Measurements from ENCODE around the gene ZBTB9.

ZBTB9 gene

DNA sequence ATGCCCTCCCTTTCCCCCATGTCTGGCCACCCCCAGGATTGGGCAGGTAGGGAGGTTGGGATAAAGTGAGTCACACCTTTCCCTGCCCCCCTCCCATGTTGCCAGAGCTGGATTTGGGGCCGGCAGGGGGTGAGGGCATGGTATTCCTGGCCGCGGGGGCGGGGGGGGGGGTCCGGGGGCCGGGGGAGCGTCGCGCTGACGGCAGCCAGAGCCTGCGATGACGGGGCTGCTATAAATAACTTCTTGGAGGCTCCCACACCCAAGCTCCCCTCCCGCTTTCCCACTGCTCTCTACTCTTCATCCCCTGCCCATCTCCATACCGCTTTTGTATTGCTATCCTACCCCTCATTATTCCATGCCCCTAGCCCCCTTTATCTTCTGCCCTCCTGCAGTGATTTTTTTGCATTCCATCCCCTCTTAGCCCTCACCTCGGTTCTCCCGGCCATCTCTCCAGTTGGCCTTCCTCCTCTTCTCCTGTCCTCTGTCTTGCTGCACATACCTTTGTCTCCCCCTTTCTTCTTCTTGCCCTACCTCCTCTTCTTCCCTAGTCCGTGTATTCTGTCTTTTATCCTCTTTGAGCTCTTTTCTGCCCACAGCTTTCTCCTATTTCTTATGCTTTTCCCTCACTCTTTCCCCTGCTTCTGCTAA lies 20.7 kb upstream of the ZBTB9 start:
- DNase-seq = no peak

DNA sequence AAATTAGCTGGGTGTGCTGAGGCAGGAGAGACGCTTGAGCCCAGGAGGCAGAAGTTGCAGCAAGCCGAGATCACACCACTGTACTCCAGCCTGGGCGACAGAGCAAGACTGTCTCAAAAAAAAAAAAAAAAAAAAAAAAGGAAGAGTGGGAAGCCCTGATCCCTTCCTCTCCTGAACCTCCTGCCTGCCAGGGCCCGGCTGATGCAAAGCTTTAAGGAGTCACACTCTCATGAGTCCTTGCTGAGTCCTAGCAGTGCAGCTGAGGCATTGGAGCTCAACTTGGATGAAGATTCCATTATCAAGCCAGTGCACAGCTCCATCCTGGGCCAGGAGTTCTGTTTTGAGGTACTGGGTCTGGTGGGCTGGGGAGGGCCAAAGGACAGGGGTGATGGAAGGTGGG lies 19.4 kb upstream of the ZBTB9 start:
- DNase-seq = no peak

DNA sequence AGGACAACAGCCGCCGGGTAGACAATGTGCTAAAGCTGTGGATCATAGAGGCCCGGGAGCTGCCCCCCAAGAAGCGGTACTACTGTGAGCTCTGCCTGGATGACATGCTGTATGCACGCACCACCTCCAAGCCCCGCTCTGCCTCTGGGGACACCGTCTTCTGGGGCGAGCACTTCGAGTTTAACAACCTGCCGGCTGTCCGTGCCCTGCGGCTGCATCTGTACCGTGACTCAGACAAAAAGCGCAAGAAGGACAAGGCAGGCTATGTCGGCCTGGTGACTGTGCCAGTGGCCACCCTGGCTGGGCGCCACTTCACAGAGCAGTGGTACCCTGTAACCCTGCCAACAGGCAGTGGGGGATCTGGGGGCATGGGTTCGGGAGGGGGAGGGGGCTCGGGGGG lies 16.7 kb upstream of the ZBTB9 start:
- DNase-seq = no peak

DNA sequence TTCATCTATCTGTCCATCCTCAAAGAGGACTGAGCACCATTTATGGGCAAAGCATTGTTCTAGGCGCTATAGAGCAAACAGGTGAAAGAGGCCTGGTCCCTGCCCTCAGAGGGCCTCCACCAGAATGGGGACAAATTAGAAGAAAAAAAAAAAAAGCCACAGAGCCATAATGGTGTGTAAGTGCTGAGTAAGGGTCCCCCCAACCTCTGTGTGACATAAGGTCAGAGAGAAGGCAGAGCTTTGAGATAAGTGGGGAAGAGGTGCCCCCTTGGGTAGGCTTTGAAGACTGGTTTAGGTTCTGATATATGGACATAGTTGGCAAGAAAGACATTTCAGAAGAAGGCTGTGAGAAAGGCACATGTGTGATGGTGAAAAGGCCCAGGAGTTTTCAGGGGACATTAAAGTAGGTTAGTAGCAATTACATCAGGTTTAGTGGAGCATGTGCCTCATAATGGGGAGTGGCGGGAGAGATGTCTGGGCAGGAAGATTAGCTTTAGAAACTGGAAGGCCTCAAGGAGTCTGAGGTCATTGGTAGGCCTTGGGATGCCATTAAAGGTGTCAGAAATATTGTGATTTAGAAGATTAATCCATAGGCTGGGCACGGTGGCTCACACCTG lies 15.3 kb upstream of the ZBTB9 start:
- DNase-seq = no peak

DNA sequence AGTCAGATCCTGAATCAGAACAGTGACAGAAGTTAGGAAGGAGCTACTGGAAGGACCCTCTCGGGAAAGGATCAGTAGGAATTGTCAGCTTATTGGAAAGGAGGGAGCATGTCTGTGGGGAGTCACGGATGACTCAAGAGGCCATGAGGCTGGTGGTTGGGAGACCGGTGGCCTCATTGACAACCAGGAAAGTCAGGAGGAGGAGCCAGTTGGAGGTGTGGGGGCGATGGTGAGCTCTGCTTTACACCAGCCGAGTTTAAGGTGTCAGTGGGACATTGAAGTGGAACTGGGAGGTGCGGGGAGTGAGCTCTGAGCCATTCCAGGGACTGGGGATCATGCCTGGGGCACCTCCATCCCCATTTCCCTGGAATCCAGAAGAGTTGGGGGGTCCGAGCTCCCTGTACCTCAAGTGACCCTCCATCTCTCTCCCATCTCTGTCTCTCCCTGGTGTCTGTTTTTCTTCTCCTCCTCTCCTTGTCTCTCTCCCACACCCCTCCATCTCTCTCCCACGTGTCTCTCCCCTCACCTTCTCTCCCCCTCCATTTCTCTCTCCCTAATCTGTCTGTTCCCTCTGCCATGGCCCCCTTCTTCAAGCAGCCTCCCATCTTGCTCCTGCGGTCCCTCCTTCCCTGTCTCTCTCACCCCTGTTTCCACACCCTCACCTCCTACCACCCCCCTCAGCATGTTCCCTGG lies 14.3 kb upstream of the ZBTB9 start:
- DNase-seq = no peak

DNA sequence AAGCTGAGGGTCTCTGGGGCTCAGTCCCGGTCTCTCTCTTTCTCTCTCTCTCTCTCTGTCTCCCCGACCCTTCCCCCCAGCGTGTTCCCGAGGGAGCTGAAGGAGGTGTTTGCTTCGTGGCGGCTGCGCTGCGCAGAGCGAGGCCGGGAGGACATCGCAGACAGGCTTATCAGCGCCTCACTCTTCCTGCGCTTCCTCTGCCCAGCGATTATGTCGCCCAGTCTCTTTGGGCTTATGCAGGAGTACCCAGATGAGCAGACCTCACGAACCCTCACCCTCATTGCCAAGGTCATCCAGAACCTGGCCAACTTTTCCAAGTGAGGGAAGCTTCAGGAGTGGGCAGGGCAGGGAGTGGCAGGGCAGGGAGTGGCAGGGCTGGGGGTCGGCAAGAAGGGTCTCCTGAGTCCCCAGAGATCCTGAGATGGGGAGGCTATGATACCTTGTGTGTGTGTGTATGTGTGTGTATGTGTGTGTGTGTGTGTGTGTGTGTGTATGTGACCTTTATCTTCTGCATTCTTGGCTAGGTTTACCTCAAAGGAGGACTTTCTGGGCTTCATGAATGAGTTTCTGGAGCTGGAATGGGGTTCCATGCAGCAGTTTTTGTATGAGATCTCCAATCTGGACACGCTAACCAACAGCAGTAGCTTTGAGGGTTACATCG lies 13.6 kb upstream of the ZBTB9 start:
- no peak for DNase-seq

DNA sequence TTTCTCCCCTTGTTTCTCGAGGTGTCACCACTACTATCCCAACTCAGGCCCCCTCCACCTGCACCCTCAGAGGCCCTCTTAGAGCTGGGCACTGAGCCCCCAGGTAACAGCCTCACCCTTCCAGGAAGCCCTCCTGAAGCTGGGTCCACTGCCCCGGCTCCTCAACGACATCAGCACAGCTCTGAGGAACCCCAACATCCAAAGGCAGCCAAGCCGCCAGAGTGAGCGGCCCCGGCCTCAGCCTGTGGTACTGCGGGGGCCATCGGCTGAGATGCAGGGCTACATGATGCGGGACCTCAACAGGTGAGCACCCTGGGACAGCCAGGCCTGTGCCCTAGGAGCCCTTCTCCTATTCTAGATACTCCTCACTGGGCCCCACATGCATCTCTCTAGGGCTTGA lies 12.9 kb upstream of the ZBTB9 start:
- no peak for DNase-seq

DNA sequence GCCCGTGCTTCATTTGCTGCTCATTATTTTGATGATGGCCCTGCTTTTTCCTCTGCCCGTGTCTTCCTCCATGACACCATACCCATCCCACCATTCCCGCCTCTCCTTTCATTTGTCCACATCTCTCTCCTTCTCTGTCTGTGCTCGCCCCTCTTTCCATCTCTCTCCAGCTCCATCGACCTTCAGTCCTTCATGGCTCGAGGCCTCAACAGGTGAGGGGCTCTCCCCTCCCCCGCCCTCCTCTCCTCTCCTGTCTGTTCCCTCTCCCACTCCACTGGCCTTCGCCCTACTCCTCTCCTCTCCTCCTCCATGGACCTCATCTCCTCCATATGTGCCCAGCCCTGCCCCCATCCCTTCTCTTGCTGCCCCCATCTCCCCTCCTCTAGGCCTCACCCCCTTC lies 12.1 kb upstream of the ZBTB9 start:
- no peak for DNase-seq

DNA sequence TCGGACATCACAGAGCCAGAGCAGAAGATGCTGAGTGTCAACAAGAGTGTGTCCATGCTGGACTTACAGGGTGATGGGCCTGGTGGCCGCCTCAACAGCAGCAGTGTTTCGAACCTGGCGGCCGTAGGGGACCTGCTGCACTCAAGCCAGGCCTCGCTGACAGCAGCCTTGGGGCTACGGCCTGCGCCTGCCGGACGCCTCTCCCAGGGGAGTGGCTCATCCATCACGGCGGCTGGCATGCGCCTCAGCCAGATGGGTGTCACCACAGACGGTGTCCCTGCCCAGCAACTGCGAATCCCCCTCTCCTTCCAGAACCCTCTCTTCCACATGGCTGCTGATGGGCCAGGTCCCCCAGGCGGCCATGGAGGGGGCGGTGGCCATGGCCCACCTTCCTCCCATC lies 11.4 kb upstream of the ZBTB9 start:
- DNase-seq = no peak

DNA sequence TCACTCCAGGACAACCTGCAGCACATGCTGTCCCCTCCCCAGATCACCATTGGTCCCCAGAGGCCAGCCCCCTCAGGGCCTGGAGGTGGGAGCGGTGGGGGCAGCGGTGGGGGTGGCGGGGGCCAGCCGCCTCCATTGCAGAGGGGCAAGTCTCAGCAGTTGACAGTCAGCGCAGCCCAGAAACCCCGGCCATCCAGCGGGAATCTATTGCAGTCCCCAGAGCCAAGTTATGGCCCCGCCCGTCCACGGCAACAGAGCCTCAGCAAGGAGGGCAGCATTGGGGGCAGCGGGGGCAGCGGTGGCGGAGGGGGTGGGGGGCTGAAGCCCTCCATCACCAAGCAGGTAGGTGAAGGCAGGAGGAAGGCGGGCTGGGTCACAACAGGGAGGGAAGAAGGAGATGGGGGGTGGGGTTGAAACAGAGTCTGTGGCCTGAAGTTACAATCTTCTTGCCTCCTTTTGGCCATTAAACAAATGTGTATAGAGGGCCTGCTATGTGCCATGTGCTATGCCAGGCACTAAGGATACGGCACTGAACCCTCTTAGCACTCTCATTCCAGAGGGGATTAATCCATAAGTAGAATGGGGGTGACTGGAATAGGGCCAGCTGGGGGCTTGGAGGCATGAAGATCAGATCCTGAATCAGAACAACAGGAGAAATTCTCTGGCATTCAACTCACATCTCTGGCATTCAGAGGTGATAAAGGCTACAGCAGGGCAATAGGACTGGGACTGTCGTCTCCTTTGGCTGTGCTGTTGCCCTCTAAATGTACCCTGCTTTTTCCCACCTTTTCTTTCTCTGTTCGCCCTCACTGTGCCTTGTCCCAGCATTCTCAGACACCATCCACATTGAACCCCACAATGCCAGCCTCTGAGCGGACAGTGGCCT lies 10.5 kb upstream of the ZBTB9 start:
- DNase-seq = no peak

DNA sequence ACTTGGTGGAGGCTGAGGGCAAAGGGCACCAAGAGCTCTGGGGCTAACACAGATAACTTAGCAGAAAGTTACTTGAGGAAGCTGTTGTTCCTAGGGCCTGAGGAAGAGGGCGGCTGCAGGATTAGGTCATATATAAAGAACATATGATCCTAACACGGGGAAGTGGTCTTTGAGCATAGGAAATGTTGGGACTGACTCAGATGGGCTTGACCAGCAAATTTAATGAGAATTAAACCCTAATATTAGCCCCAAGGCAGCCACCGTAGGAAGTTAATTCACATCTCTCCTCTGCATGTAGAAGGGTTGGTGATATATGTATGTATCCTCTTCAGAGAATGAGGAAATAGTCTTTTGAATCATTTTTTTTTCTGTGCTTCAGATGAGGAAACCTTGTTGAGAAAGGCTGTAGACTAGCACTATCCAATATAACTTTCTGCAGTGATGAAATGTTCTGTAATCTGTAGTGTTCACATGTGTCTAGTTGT lies 9.2 kb upstream of the ZBTB9 start:
- DNase-seq = no peak

DNA sequence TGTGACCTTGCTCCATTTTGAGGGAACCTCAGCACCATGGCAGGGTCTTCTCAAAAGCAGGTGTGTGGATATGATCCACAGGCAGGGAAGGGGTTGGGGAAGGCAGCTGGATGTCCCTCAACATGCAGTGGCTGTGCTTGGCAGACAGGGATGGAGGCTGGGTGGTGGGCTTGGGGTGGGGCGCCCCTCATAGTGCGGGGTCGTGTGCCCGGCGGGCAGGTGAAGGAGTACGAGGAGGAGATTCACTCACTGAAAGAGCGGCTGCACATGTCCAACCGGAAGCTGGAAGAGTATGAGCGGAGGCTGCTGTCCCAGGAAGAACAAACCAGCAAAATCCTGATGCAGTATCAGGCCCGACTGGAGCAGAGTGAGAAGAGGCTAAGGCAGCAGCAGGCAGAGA lies 8.0 kb upstream of the ZBTB9 start:
- no peak for DNase-seq

DNA sequence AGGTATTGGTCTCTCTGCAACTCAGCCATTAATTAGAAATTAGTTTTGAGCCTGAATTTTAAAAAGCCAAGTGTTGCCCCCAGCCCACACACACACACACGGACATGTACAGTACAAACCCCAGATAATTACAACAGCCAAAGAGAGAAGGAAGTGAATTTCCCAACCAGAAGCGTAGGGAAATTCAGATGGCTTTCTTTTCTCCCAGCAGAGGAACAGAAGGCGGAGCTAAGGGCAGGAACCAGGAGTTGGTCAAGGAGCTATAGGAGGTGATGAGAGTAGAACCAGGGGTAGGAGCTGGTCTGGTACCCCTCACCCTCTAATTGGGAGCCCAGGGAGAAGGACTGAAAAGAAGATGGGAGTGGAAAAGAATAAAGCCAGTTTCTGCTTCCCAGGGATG lies 3.9 kb upstream of the ZBTB9 start:
- no peak for DNase-seq

DNA sequence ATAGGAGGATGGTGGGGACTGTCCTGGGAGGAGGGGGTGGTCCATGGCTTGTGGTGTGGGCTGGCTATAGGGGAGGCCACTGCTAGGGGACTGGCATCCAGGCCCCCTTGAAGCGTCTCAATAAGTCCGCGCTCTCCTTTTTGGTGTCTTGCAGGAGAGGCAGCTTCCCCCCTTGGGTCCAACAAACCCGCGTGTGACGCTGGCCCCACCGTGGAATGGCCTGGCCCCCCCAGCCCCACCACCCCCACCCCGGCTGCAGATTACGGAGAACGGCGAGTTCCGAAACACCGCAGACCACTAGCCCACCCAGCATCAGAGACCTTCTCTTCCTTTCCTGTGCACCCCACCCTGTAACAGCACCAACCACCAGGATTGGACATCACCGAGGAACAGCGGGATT lies 2.8 kb upstream of the ZBTB9 start:
- DNase-seq = no peak

DNA sequence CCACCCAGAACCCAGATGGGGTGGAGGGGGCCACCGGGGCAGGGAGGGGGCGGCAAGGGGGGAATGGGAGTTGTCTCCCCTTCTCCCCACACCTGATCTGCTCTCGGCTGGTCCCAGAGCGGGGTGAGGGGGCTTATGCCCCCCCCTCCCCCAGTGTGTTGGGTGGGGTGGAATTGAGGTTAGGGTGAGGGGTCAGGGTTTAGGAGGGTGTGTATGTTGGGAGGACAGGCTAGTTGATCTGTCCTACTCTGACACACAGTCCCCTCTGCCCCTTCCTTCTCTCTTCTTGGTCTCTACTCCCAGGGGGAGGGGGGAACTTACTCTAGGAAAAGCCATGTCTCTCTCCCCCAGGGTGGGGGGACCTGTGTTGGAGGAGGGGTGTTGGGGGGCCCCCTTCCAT lies 1.9 kb upstream of the ZBTB9 start:
- DNase-seq = no peak

DNA sequence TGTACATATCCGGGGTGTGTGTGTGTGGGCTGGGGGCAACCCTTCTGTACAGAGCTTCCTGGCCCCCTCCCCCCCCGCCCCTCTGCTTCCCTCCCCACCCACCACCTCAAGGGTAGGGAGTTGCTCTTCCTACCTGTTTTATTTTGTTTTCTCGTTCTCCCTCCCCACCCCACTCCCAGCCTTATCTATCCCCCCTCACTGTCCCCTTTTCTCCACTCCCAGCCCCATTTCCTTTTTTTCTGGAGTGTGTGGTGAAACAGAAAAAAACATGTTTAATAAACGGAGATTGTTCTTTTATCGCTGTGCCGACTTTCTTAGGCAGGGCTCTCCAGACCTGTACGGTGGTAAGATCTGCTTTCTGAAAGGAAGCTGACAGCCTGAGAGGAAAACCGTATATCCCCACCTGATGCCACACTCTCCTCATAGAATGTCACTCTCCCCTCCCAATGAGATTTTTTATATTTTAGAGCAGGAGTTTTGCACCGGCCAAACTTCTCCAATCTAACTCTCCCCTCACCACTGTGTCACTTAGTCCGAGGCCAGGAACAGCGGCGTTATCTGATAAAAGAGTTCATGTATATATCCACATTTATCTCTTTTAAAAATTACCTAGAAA lies 875 bp upstream of the ZBTB9 start:
- no peak for DNase-seq

DNA sequence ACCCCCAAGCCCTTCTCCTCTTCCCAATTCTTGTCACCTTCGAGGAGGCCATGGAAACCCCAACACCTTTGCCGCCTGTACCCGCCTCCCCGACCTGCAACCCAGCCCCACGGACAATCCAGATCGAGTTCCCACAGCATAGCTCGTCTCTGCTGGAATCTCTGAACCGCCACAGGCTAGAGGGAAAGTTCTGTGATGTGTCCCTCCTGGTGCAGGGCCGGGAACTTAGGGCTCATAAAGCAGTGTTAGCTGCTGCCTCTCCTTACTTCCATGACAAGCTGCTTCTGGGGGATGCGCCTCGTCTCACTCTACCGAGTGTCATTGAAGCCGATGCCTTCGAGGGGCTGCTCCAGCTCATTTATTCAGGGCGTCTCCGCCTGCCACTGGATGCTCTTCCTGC lies 675 bp downstream of the ZBTB9 start:
- no peak for DNase-seq

DNA sequence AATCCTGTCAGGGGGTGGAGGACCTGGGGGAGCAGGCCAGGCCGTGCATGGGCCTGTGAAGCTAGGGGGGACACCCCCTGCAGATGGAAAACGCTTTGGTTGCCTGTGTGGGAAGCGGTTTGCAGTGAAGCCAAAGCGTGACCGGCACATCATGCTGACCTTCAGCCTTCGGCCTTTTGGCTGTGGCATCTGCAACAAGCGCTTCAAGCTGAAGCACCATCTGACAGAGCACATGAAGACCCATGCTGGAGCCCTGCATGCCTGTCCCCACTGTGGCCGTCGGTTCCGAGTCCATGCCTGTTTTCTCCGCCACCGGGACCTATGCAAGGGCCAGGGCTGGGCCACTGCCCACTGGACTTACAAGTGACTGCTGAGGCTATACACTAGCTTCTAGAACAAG lies 1.8 kb downstream of the ZBTB9 start:
- DNase-seq = no peak

DNA sequence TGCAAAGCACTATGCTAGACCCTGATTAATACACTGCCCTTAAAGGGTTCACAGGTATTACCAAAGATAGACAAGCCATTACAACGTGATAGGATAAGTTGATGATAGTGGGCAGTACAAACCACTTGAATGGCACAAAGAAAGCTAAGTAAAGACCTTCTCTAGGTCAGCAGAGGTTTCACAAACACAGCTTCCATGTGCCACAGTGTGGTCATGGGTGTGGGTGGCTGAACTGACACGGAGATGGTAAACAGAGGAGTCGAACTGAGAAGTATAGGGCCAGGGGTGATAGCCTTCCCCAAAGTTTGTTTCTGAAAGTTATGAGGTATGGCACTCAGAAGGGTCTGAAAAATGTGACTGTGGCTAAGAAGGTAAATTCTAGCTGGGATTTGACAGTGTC lies 4.3 kb downstream of the ZBTB9 start:
- no peak for DNase-seq

DNA sequence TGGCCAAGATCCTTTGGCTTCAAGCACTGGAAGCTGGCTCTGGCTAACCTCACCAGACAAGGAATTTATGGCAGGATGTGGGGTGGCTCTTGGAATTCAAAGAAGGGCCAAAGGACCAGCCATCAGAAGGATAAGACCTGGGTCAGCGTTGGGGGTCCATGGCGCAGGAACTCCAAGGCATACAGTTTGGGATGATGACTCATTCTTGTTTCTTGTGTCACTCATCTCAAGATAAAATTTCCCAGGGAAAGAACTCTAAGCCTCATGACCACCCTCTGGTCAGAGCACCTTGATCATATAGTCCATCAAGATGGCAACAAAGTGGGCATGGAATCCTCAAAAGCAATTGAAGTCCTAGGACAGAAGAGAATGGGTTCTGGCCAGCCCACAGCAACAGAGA lies 4.8 kb downstream of the ZBTB9 start:
- no peak for DNase-seq

DNA sequence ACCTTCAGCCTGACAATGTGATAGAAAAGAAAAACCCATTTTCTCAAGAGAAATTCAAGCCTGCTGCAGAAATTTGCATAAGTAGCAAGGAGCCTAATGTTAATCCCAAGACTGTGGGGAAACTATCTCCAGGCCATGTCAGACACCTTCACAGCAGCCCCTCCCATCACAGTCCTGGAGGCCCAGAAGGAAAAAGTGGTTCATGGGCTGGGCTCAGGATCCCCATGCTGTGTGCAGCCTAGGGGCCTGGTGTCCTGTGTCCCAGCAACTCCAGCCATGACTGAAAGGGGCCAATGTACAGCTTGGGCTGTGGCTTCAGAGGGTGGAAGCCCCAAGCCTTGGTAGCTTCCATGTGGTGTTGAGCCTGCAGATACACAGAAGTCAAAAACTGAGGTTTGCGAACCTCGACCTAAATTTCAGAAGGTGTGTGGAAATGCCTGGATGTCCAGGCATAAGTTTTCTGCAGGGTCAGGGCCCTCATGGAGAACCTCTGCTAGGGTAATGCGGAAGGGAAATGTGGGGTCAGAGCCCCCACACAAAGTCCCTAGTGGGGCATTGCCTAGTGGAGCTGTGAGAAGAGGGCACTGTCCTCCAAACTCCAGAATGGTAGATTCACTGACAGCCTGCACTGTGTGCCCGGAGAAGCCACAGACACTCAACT lies 11.8 kb downstream of the ZBTB9 start:
- DNase-seq = no peak

DNA sequence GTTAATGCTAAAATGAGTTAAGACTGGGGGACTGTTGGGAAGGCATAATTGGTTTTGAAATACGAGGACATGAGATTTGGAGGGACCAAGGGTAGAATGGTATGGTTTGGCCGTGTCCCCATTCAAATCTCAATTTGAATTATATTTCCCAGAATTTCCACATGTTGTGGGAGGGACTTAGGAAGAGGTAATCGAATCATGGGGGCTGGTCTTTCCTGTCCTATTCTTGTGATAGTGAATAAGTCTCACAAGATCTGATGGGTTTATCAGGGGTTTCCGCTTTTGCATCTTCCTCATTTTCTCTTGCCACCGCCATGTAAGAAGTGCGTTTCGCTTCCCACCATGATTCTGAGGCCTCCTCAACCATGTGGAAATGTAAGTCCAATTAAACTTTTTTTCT lies 12.7 kb downstream of the ZBTB9 start:
- no peak for DNase-seq

Measured in activated effector memory CD4-positive, alpha-beta T cell treated with anti-CD3 and anti-CD28 coated beads, Interleukin-2, amount 50 U/mL, for 16 hours (primary cell).